ENCODE data around the gene ERICH2.
"Not testable (repeated sequence)": the region's sequence is repeated elsewhere in the genome, so short reads cannot be mapped to it uniquely, and the experiment has no call there.

The ERICH2 gene, protein sequence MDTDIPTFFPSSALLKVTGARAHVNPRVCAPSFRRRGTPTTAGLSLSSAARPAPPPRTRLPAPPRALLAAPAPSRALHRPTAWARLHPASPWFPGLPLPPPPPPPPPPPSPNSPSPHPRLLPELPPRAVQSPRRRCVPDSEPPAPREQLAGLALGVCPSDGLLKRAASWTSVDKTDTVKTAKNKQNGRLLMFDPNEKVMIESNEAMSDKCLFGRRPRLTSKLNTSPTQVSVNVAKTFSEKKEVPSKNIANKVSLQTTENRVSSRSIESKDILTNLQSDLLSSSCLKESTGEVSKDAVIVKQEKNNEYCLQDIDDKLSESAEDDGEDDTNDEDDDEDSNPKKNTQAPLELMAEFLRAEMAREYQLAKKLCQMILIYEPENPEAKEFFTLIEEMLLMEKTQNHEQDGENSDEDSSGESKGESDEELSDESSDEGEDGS

GRCh38 chr2:170770008-170770605, at the start of gene ERICH2:
Gene ERICH2 (plus strand): TSS chr2:170770378. CDS start chr2:170770682, 304 bp downstream.
- Mint-ChIP-seq H3K4me1 (peaks cover 11% of the 10 kb centered on the region), H3K4me3 (peak within 1 kb of the TSS; percentile 84), H3K9me3 (no peaks in the 10 kb centered on the region), H3K27me3 (peaks cover 29% of the 10 kb centered on the region), H3K36me3 (ENCODE audit: low read depth) (no peaks in the 10 kb centered on the region), H3K27ac (peak within 1 kb of the TSS; percentile 71)
- DNase-seq (peak; percentile 54), ATAC-seq (peak; percentile 77)

GRCh38 chr2:170721678-170722077, 48.5 kb upstream of the ERICH2 start:
- Mint-ChIP-seq H3K4me3 (no peak overlapping the region), H3K27ac (no peak overlapping the region), H3K27me3 (peaks cover 56% of the 10 kb centered on the region), H3K9me3 (no peaks in the 10 kb centered on the region), H3K4me1 (peaks cover 6% of the 10 kb centered on the region), H3K36me3 (ENCODE audit: low read depth) (no peaks in the 10 kb centered on the region)
- DNase-seq (no peak), ATAC-seq (no peak)

GRCh38 chr2:170722301-170722700, 47.9 kb upstream of the ERICH2 start:
- ATAC-seq (no peak), DNase-seq (no peak)
- Mint-ChIP-seq H3K9me3 (no peaks in the 10 kb centered on the region), H3K27me3 (peaks cover 55% of the 10 kb centered on the region), H3K27ac (no peak overlapping the region), H3K4me3 (no peak overlapping the region), H3K36me3 (ENCODE audit: low read depth) (no peaks in the 10 kb centered on the region), H3K4me1 (peaks cover 2% of the 10 kb centered on the region)

DNA sequence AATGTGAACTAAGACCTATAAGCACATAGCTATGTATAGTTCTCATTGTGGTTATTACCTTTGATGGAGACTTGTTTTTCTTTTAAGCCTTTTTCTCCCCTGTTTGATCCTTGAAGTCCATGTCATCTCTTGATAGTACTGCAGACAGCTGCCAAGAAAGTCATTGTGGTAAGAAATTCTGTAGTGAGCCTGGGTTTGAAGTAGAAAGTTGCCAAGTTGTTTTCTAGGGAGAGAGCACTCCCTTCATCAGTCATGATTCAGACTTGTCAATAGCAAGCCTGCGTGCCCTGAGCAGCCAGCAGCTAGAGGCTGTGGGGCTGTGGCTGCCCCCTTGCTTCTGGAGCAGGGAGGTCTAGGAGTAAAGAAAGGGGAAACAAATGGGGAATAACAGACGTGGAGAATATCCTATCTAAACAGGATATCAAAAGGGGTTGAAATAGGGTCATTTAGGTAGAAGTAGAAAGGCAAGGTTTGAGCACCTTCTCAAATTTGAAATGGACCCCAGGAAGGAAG, 46.7 kb upstream of the ERICH2 start:
- no peak overlapping the region for H3K4me3 Mint-ChIP-seq
- DNase-seq: no peak
- no peak for ATAC-seq
- no peak overlapping the region for H3K27ac Mint-ChIP-seq
- H3K36me3 Mint-ChIP-seq (ENCODE audit: low read depth): no peaks in the 10 kb centered on the region
- no peaks in the 10 kb centered on the region for H3K4me1 Mint-ChIP-seq
- H3K27me3 Mint-ChIP-seq: peaks cover 46% of the 10 kb centered on the region
- no peaks in the 10 kb centered on the region for H3K9me3 Mint-ChIP-seq

DNA sequence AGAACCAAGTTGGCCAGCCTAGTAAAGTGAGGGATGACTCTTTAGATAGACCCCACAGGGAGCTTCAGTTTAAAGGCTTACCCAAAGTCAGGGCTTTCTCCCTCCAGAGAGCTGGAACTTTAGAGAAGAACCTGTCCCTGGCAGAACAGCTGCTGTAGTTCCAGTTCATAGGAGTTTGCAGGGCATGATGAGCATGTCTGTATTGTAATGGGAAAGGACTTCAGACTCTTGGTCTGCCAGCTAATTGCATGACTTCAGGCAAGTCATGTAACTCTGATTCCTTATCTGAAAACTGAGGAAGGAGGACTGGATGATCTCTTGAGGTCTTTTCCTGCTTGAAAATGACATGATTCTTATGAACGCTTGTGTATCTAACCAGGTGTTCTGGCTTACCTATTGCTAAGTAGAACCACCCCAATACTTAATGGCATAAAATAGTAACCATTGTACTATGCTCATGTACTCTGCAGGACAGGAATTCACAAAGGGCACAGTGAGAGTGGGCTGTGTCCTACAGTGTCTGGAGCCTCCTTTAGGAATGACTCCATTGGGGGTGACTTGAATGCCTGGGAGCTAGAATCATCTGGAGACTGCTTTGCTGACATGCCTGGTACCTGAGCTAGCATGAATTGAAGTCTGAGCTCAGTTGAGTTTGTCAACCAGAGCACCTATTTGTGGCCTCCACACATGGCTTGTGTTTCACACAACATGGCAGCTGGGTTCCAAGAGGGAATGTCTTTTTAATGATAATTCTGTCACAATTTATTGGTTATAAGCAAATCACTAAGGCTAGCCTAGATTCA, 36.2 kb upstream of the ERICH2 start:
- Mint-ChIP-seq H3K27ac (no peak overlapping the region), H3K36me3 (ENCODE audit: low read depth) (no peaks in the 10 kb centered on the region), H3K4me3 (no peak overlapping the region), H3K9me3 (peaks cover 7% of the 10 kb centered on the region), H3K27me3 (peaks cover 16% of the 10 kb centered on the region), H3K4me1 (no peaks in the 10 kb centered on the region)
- DNase-seq: no peak
- ATAC-seq: no peak

GRCh38 chr2:170734601-170735000, 35.6 kb upstream of the ERICH2 start:
- ATAC-seq; H3K4me1 Mint-ChIP-seq; H3K27ac Mint-ChIP-seq; H3K9me3 Mint-ChIP-seq; H3K4me3 Mint-ChIP-seq; H3K36me3 Mint-ChIP-seq (ENCODE audit: low read depth); DNase-seq: not testable (repeated sequence)
- H3K27me3 Mint-ChIP-seq: peaks cover 16% of the 10 kb centered on the region

GRCh38 chr2:170736628-170737027, 33.5 kb upstream of the ERICH2 start:
- ATAC-seq (no peak), DNase-seq (no peak)
- no peak overlapping the region for H3K4me3 Mint-ChIP-seq
- no peaks in the 10 kb centered on the region for H3K4me1 Mint-ChIP-seq
- peaks cover 7% of the 10 kb centered on the region for H3K9me3 Mint-ChIP-seq
- H3K36me3 Mint-ChIP-seq (ENCODE audit: low read depth): no peaks in the 10 kb centered on the region
- H3K27ac Mint-ChIP-seq: no peak overlapping the region
- peaks cover 12% of the 10 kb centered on the region for H3K27me3 Mint-ChIP-seq

- H3K4me1 Mint-ChIP-seq: no peaks in the 10 kb centered on the region
- H3K9me3 Mint-ChIP-seq: peaks cover 7% of the 10 kb centered on the region
- H3K27me3 Mint-ChIP-seq: peaks cover 12% of the 10 kb centered on the region
- no peak overlapping the region for H3K4me3 Mint-ChIP-seq
- H3K27ac Mint-ChIP-seq: no peak overlapping the region
- DNase-seq (no peak), ATAC-seq (no peak)
- H3K36me3 Mint-ChIP-seq (ENCODE audit: low read depth): no peaks in the 10 kb centered on the region
Observed at GRCh38 chr2:170737406-170737805, 32.8 kb upstream of the ERICH2 start.

- peaks cover 12% of the 10 kb centered on the region for H3K27me3 Mint-ChIP-seq
- H3K4me3 Mint-ChIP-seq: no peak overlapping the region
- no peak for DNase-seq
- no peak overlapping the region for H3K27ac Mint-ChIP-seq
- ATAC-seq: no peak
- H3K36me3 Mint-ChIP-seq (ENCODE audit: low read depth): no peaks in the 10 kb centered on the region
- peaks cover 7% of the 10 kb centered on the region for H3K9me3 Mint-ChIP-seq
- H3K4me1 Mint-ChIP-seq: no peaks in the 10 kb centered on the region
Observed at GRCh38 chr2:170737821-170738220, 32.4 kb upstream of the ERICH2 start.

DNA sequence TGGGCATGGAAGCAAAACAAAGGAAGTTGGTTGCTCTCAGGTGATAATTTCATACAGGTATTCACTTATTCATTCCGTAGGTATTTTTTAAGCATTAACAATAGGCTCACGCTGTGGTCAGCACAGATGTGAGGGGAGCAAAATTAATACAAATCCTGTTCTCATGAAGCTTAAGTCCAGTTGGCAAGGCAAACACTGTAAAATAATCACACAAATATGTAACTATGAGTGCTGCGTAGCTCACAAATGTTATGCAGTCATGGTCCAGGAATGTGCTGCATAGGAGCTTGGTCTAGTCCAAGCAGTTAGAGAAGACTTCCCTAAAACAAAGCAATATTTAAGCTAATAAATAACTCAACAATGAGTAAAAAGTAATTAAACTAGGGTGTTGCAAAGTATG, 31.1 kb upstream of the ERICH2 start:
- Mint-ChIP-seq H3K4me3 (no peak overlapping the region), H3K27ac (no peak overlapping the region), H3K9me3 (peaks cover 7% of the 10 kb centered on the region), H3K36me3 (ENCODE audit: low read depth) (no peaks in the 10 kb centered on the region), H3K27me3 (peaks cover 12% of the 10 kb centered on the region), H3K4me1 (no peaks in the 10 kb centered on the region)
- DNase-seq (no peak), ATAC-seq (no peak)

DNA sequence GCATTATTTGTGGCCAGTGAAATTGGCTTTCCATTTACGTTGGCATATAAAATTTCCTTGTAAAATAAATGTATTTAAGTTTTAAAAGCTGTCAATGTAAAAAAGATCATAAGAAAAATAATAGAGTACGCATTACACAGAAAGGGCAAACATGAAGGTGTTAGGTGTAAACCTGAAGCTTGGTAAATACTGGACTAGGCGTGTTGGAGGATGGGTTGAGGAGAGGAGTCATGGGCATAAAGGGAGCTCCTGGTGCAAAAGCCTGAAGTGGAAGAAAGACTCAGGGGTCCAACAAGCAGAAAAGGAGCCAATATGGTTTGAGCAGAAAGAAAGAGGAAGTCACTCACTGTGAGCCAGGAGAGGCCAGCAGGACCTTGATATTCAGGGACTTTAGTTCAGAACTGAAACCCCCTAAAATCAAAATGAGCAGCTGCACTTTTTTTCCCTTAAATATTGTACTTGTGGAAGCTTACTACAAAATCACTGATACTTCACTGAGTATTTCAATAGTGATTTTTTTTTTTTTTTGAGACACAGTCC, 30.6 kb upstream of the ERICH2 start:
- H3K27me3 Mint-ChIP-seq: peaks cover 15% of the 10 kb centered on the region
- no peak overlapping the region for H3K27ac Mint-ChIP-seq
- H3K4me3 Mint-ChIP-seq: no peak overlapping the region
- ATAC-seq (no peak), DNase-seq (no peak)
- peaks cover 7% of the 10 kb centered on the region for H3K9me3 Mint-ChIP-seq
- no peaks in the 10 kb centered on the region for H3K36me3 Mint-ChIP-seq (ENCODE audit: low read depth)
- H3K4me1 Mint-ChIP-seq: no peaks in the 10 kb centered on the region

GRCh38 chr2:170740660-170741059, 29.5 kb upstream of the ERICH2 start:
- Mint-ChIP-seq H3K4me1 (no peaks in the 10 kb centered on the region), H3K4me3 (no peak overlapping the region), H3K9me3 (peaks cover 7% of the 10 kb centered on the region), H3K27me3 (peaks cover 22% of the 10 kb centered on the region), H3K27ac (no peak overlapping the region), H3K36me3 (ENCODE audit: low read depth) (no peaks in the 10 kb centered on the region)
- no peak for DNase-seq
- ATAC-seq: no peak

GRCh38 chr2:170742000-170742399, 28.2 kb upstream of the ERICH2 start:
- Mint-ChIP-seq H3K4me1 (no peaks in the 10 kb centered on the region), H3K4me3 (no peak overlapping the region), H3K27ac (no peak overlapping the region), H3K27me3 (peaks cover 22% of the 10 kb centered on the region), H3K9me3 (peaks cover 3% of the 10 kb centered on the region), H3K36me3 (ENCODE audit: low read depth) (no peaks in the 10 kb centered on the region)
- ATAC-seq (no peak), DNase-seq (no peak)

DNA sequence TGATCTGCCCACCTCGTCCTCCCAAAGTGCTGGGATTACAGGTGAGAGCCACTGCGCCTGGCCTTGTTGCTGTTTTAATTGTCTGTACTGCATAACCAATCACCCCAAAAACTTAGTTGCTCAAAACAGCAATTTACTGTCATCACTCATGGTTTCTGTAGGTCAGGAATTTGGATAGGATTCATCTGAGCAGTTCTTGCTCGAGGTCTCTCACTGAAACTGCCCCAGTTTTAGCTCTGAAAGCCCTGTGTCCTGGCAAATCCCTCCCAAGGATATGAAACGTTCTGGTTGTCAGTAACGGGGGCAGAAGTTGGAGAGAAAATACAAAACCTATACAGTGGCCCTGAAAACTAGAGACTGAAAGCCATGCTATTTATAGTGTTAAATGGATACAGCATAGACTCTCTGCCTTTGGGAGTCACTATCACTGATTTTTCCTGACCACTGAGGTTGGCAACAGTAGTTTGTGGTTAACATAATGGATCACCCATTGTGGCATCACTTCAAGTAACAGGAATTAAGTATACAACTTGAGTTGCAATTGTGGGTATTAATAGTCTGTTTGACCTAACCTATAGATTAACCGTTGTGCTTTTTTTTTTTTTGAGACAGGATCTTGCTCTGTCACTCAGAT, 27.2 kb upstream of the ERICH2 start:
- DNase-seq: no peak
- ATAC-seq: no peak
- H3K27me3 Mint-ChIP-seq: peaks cover 26% of the 10 kb centered on the region
- H3K4me1 Mint-ChIP-seq: no peaks in the 10 kb centered on the region
- H3K36me3 Mint-ChIP-seq (ENCODE audit: low read depth): no peaks in the 10 kb centered on the region
- no peak overlapping the region for H3K4me3 Mint-ChIP-seq
- H3K9me3 Mint-ChIP-seq: no peaks in the 10 kb centered on the region
- H3K27ac Mint-ChIP-seq: no peak overlapping the region
